Activated CD4-positive, alpha-beta T cell treated with anti-CD3 and anti-CD28 coated beads, Interleukin-2, amount 50 U/mL, for 4 hours (primary cell): ENCODE data around the gene AGAP3.

Experiments
- DNase-seq, 2 experiments: peaks; one replicate each; pipeline ENCODE4 v3.0.0-alpha.2; 2020

AGAP3 gene

GRCh38 chr7:151125470-151125845, 39.2 kb downstream of the AGAP3 start:
- DNase-seq = no peak

DNA sequence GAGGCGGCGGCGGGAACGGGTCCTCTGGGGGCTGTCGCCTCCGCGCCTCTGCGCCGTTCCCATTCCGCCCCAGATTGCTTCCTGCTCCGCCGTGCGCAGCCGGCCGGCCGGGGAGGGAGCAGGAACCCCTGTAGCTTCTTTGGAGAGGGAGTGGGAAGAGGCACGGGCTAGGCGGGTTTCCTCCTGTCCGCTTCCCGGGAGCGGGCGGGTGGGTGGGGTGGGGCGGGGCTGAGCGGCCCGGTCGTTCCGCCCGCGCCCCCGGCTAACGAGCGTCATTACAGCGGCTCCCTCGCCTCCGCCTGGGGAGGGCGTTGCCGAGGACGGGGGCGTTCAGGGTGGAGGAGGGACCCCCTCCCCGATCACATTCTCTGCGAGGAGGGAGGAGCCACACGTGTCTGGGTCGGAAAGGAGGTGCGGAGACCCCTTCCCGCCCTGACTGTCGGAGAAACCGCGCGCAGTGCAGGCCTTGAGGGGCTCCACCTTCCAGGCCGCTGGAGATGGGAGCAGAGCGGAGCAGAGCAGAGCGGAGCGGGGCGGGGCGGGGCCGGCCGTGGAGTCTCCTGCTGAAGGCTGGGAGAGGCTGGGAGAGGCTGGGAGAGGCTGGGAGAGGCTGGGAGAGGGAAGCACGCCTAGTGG, 39.7 kb downstream of the AGAP3 start:
- DNase-seq = no peak

- DNase-seq = no peak
Measured at GRCh38 chr7:151126491-151127137, 40.3 kb downstream of the AGAP3 start.

GRCh38 chr7:151128144-151128543, 41.9 kb downstream of the AGAP3 start:
- DNase-seq = no peak

GRCh38 chr7:151128716-151129115, 42.4 kb downstream of the AGAP3 start:
- DNase-seq = no peak

- DNase-seq = no peak
Measured at GRCh38 chr7:151129117-151129959, 43.1 kb downstream of the AGAP3 start.

DNA sequence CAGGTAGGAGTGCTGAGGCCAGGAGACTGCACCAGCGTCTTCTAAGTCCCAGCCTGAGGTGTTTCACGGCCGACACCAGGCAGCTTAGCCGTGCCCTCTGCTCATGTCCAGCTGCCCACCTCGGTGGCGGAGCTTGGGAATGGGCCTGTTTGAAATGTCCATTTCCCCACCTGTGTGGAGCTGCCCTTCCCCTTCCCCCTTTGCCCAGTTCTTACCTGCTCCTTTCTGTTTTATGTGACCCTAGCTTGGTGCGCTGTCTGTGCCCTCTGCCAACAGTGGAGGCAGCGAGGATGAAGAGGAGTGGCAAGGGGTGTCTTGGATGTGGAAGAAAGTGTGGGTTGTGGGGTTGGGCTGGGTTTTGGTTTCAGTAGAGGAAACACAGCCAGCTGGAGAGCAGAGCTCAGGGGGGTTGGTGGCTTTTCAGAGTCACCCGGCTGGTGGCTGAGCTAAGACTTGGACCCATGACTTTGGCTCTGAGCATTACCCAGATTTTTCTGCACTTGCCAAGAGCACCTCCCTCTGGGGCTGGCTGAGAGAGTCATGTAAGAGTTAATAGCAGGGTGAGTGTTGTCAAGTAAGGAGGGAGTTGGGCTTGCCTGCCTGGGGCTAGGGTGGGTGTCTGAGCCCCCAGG, 43.8 kb downstream of the AGAP3 start:
- no peak for DNase-seq

DNA sequence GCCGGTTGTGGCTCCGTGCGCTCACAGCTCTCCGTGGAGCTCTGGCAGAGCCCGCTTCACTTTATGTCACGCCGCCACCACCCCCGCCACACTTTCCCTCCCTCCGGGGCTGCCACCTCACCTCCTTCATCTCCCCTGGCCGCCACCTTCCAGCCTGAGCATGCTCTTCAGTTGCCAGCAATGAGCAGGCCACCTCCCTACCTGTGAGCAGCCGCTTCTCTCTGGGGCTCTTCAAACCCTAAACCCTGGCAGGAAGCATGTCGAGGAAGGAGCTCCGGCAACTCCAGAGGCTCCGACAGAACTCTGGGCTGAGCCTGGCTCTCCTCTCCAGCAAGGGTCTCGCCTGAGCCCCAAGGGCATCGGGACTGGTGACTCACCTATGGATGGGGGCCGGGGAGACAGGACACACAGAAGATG, 44.5 kb downstream of the AGAP3 start:
- no peak for DNase-seq

DNA sequence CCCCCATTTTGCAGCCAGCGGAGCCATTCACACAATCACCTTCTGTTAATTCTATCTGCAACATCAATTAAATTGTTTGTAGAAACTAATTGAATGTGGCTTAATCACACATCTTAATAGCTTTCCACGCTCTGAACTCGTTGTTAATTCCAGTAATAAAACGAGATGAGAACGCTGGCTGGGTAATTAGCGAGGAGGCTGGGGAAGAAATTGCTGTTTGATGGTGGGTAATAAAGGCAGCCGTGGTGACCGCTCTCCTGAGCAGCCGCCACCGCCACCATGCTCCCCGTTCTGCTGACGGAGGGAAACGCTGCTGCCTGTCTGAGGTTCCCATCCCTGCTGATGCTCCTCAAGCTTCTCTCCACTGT, 44.9 kb downstream of the AGAP3 start:
- DNase-seq = no peak

GRCh38 chr7:151131592-151132293, 45.5 kb downstream of the AGAP3 start:
- DNase-seq = no peak

GRCh38 chr7:151132461-151133205, 46.4 kb downstream of the AGAP3 start:
- no peak for DNase-seq

GRCh38 chr7:151133266-151133985, 47.2 kb downstream of the AGAP3 start:
- DNase-seq = no peak

DNA sequence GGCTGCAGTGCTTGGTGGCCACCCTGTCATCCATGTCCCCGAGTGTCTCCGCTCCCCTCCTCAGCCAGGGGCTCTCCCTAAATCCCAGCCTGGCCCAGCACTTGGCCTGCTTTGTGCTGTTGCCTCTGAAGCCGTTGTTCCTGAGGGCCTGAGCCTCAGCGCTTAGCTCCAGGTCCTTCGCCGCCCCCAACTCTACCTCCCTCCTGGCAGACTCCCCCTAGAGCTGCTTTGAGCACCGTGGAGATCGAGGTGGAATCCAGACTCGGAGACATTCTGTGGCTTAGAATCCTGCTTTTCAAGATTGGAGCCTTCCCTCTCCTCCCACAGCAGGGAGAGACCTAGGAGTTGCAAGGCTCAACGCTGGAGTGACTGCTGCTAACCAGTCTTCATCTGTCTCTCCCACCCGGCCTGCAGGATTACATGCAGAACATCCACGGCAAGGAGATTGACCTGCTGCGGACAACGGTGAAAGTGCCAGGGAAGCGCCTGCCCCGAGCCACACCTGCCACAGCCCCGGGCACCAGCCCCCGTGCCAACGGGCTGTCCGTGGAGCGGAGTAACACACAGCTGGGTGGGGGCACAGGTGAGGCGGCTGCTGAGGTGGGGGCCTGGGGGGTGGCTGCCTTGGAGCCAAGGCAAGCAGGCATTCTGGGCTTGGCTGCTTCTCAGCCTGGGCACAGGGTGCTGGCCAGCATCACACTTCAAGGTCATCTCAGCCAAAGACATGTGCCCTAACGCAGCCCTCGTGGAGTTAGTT, 47.9 kb downstream of the AGAP3 start:
- no peak for DNase-seq

GRCh38 chr7:151134743-151135524, 48.7 kb downstream of the AGAP3 start:
- no peak for DNase-seq

- DNase-seq = no peak
Measured at GRCh38 chr7:151135525-151135845, 49.2 kb downstream of the AGAP3 start.

- DNase-seq = no peak
Measured at GRCh38 chr7:151135866-151136843, 49.9 kb downstream of the AGAP3 start.

DNA sequence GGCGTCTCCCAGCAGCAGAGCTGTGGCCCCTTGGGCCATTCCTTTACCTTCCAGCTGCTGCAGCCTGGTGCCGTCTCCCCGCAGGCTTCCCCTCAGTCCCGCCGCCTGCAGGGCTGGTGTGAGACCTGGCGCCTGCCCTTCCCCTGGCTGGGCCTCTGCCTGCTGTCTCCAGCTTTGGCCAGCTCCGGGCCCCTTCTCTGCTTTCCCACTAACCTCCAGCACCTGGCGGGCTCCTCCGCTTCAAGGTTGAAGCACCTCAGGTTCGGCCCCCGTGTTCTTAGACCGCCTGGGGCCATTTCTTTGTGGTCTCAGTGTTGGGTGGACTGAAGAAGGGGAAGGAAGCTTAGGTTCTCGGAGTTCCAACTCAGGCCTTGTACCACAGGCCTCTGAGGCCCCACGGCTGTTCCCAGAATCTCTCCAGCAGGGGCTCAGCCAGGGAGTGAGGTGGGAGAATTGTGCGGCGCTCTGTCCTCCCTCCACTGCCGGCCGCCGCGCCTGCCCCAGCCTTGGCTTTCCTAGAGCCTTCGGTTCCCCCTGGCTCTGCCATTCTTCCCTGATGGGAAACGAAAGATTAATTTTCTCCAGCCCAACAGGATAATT, 50.9 kb downstream of the AGAP3 start:
- DNase-seq = no peak

DNA sequence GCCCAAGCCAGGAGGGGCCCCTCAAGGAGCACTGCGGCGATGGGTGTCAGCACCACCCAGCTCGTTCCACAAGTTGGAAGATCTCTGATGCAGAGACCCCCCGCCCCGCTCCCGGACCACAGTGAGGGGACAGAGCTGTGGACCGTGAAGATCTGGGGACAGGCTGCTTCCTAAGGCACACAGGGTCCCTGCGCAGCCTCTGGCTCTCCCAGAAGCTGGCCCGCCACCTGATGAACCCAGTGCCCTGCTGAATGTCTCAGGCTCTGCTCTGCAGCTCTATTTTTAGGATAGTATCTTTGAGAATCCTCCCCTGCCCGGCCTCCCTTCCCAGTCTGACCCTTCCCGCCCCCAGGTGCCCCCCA, 51.5 kb downstream of the AGAP3 start:
- DNase-seq = no peak
